MM.1S (cell line): ENCODE results near the gene ENDOV.

ENCODE experiments used
- EZH2phosphoT487 ChIP-seq: fragments of 300-600 bp; sonication (generic); IDR thresholded peaks from 2 replicates; pipeline ENCODE4 v1.6.1; 2018; ENCODE audit warnings: antibody characterized with exemption, low read length
- TF ChIP-seq, protein P1 (sequence below): fragments of 300-600 bp; sonication (generic); IDR thresholded peaks from 2 replicates; pipeline ENCODE4 v1.5.1; 2016; ENCODE audit warnings: antibody characterized with exemption, low read length, mixed read lengths

DNA sequence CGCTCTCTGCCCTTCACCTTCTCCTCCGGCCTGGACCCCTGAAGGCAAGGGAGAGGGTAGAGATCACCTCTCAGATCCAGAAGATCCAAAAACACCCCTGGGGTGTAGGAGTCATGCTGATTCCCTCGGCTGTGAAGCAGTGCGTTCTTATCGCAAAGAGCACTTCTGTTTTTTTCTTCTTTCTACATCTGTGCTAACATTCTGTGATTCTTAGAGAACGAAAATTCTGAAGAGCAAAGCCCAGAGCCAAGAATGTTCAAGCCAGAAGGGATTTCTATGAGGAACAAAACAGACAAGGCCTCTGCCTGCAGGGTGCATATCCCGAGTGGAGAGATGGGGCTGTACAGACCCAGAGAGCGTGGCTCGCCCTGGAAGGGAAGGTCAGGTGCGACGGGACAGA lies 44.3 kb downstream of the ENDOV start:
- TF ChIP-seq, protein P1, sequence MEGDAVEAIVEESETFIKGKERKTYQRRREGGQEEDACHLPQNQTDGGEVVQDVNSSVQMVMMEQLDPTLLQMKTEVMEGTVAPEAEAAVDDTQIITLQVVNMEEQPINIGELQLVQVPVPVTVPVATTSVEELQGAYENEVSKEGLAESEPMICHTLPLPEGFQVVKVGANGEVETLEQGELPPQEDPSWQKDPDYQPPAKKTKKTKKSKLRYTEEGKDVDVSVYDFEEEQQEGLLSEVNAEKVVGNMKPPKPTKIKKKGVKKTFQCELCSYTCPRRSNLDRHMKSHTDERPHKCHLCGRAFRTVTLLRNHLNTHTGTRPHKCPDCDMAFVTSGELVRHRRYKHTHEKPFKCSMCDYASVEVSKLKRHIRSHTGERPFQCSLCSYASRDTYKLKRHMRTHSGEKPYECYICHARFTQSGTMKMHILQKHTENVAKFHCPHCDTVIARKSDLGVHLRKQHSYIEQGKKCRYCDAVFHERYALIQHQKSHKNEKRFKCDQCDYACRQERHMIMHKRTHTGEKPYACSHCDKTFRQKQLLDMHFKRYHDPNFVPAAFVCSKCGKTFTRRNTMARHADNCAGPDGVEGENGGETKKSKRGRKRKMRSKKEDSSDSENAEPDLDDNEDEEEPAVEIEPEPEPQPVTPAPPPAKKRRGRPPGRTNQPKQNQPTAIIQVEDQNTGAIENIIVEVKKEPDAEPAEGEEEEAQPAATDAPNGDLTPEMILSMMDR, result no peak
- TF ChIP-seq EZH2phosphoT487, result no peak
